B cell (primary cell): ENCODE data around the gene TBPL2. TPM values are rescaled to one million over a fixed set of nuclear protein-coding genes. Genes with fewer than 3 reads are reported as not detected.

Source experiments
- ATAC-seq: fragments of 200-7000 bp; cut with Tn5 transposase; one replicate; pipeline ENCODE4 v1.10.0; 2021; ENCODE audit warnings: low read depth, mild to moderate bottlenecking, moderate number of reproducible peaks, moderate library complexity
- CTCF ChIA-PET: fragments of 350-600 bp; sonication (Branson Sonifier 250); formaldehyde crosslinking; loops from one replicate; lab custom pipeline; 2021; ENCODE audit warnings: antibody characterized with exemption, inconsistent platforms; lab: Charles Lee
- POLR2A ChIA-PET: fragments of 350-600 bp; sonication (Branson Sonifier 250); formaldehyde crosslinking; loops from one replicate; lab custom pipeline; 2021; ENCODE audit warnings: antibody characterized with exemption; lab: Charles Lee
- DNase-seq: peaks from one replicate; pipeline ENCODE4 v3.0.0; 2013
- H2AFZ ChIP-seq: 2 replicates; pipeline ENCODE4 v1.6.1; 2012; ENCODE audit warnings: mild to moderate bottlenecking, low read depth, low read length; ENCODE audit not compliant: insufficient read depth, poor library complexity, severe bottlenecking
- H3K27ac ChIP-seq, 2 donors: 1 replicate in 1 of 2; 2 replicates in 1 of 2; pipeline ENCODE4 v1.5.1; 2012 to 2013; ENCODE audit warnings: low read length in 2 of 2, mild to moderate bottlenecking in 2 of 2, moderate library complexity in 1 of 2
- H3K27me3 ChIP-seq, 4 experiments: fragments of 200-600 bp in 1 of 4; sonication (generic) in 1 of 4; replicated peaks in 1 of 4; 1 replicate in 2 of 4; 2 replicates in 2 of 4; pipeline versions ENCODE4 v1.6.1 to v1.7.0; 2013 to 2016; ENCODE audit warnings: low read length in 3 of 4, mild to moderate bottlenecking in 2 of 4, mixed read lengths in 1 of 4, moderate library complexity in 1 of 4; ENCODE audit not compliant: insufficient read depth in 4 of 4, control insufficient read depth in 3 of 4; ENCODE audit errors: control extremely low read depth in 1 of 4
- H3K36me3 ChIP-seq, 2 experiments: replicated peaks in 1 of 2; 1 replicate in 1 of 2; 2 replicates in 1 of 2; pipeline versions ENCODE4 v1.6.1 to v1.7.1; 2013; ENCODE audit warnings: low read length in 1 of 2; ENCODE audit not compliant: insufficient read depth in 2 of 2, control insufficient read depth in 1 of 2; ENCODE audit errors: control extremely low read depth in 1 of 2, extremely low read depth in 1 of 2
- H3K4me1 ChIP-seq, 2 donors: fragments of 200-600 bp in 1 of 2; sonication (generic) in 1 of 2; 1 replicate in 1 of 2; 2 replicates in 1 of 2; pipeline versions ENCODE4 v1.5.1 to v1.6.1; 2013 to 2017; ENCODE audit warnings: low read length in 2 of 2; ENCODE audit not compliant: control insufficient read depth in 2 of 2, insufficient read depth in 2 of 2
- H3K4me2 ChIP-seq: replicated peaks from 2 replicates; pipeline ENCODE3; 2012; ENCODE audit warnings: mild to moderate bottlenecking, low read depth, low read length; ENCODE audit not compliant: poor library complexity, severe bottlenecking
- H3K4me3 ChIP-seq, 5 experiments: fragments of 200-600 bp in 1 of 5; sonication (generic) in 1 of 5; 1 replicate in 3 of 5; 2 replicates in 2 of 5; pipeline versions ENCODE4 v1.5.1 to v1.7.0; 2011 to 2016; ENCODE audit warnings: low read length in 4 of 5, mild to moderate bottlenecking in 4 of 5, low read depth in 2 of 5, control low read depth in 1 of 5, moderate library complexity in 1 of 5; ENCODE audit not compliant: insufficient read depth in 1 of 5; ENCODE audit errors: control extremely low read depth in 1 of 5, extremely low read depth in 1 of 5
- H3K79me2 ChIP-seq: fragments of 200-600 bp; sonication (generic); one replicate; pipeline ENCODE4 v1.6.0; 2016; ENCODE audit warnings: low read length; ENCODE audit not compliant: control insufficient read depth, insufficient read depth
- H3K9ac ChIP-seq: fragments of 200-600 bp; sonication (generic); 2 replicates; pipeline ENCODE4 v1.6.1; 2017; ENCODE audit warnings: mild to moderate bottlenecking, low read length, moderate library complexity
- H3K9me3 ChIP-seq, 3 donors: one replicate each; pipeline versions ENCODE4 v1.6.1 to v1.7.1; 2013; ENCODE audit warnings: low read length in 2 of 3; ENCODE audit not compliant: control insufficient read depth in 2 of 3, insufficient read depth in 1 of 3; ENCODE audit errors: control extremely low read depth in 1 of 3
- H4K20me1 ChIP-seq: 2 replicates; pipeline ENCODE4 v1.6.0; 2012; ENCODE audit warnings: mild to moderate bottlenecking, low read length; ENCODE audit not compliant: insufficient read depth, control insufficient read depth, poor library complexity, severe bottlenecking
- H3K27ac Mint-ChIP-seq: one replicate; pipeline ENCODE4 v1.8.0; 2021; ENCODE audit warnings: mixed read lengths
- H3K27me3 Mint-ChIP-seq: one replicate; pipeline ENCODE4 v1.8.0; 2021; ENCODE audit warnings: mixed read lengths
- H3K4me1 Mint-ChIP-seq: one replicate; pipeline ENCODE4 v1.8.0; 2021; ENCODE audit warnings: mixed read lengths
- H3K4me3 Mint-ChIP-seq: one replicate; pipeline ENCODE4 v1.8.0; 2021; ENCODE audit warnings: mixed read lengths
- H3K9me3 Mint-ChIP-seq: one replicate; pipeline ENCODE4 v1.8.0; 2022; ENCODE audit warnings: mixed read lengths; ENCODE audit not compliant: insufficient read depth
- CTCF ChIP-seq: fragments of 200-600 bp; IDR thresholded peaks from one replicate; pipeline ENCODE4 v1.8.0; 2022; ENCODE audit warnings: antibody characterized with exemption, mild to moderate bottlenecking
- EZH2 ChIP-seq: IDR thresholded peaks from 2 replicates; pipeline ENCODE4 v1.6.1; 2012; ENCODE audit warnings: borderline replicate concordance, low read depth, mild to moderate bottlenecking, moderate library complexity, low read length; ENCODE audit not compliant: insufficient read depth, poor library complexity, severe bottlenecking
- WGBS: methylation state at CpG from one replicate; pipeline ENCODE4 v1.1.5; 2013; ENCODE audit warnings: missing lambda C conversion rate; ENCODE audit not compliant: insufficient coverage; 5-methylcytosine and 5-hydroxymethylcytosine counted together
- intact Hi-C: fragments of 100-400 bp; cut with micrococcal nuclease; formaldehyde crosslinking; loops from one replicate; pipeline ENCODE4 v1.10.0; 2022
- polyA plus RNA-seq: library from polyadenylated mRNA; depleted of rRNA; stranded (reverse); fragments of >200 nt; gene quantifications from 2 replicates; pipeline ENCODE4 v1.2.3, GENCODE V29; 2012
- total RNA-seq, 2 donors: library from RNA; stranded (reverse); fragments of 120-200 nt in 1 of 2; gene quantifications; 1 replicate in 1 of 2; 2 replicates in 1 of 2; pipeline versions ENCODE4 v1.2.3 to v1.2.4, GENCODE V29; 2013 to 2022

TBPL2 gene
- total and polyA plus RNA-seq, 2 donors (not counting 1 experiment from before 2014, with no cell fraction given): not detected

- no peaks in the 10 kb centered on the region for H3K9me3 Mint-ChIP-seq
- no peaks in the 10 kb centered on the region for H3K27me3 Mint-ChIP-seq
- no peak overlapping the region for H3K4me3 Mint-ChIP-seq
- H2AFZ ChIP-seq: no peak overlapping the region
- no peak for ATAC-seq
- no peak overlapping the region for H3K4me2 ChIP-seq
- intact Hi-C loops: no loop called here
- H3K9ac ChIP-seq: no peak overlapping the region
- no peak overlapping the region for H3K27ac ChIP-seq
- no peaks in the 10 kb centered on the region for H3K79me2 ChIP-seq
- no peak overlapping the region for H3K4me3 ChIP-seq
- H3K4me1 ChIP-seq: no peaks in the 10 kb centered on the region
- no peaks in the 10 kb centered on the region for H3K9me3 ChIP-seq
- 100% methylated on average over 3 of the region's 3 CpGs for WGBS
- ChIA-PET CTCF (interaction anchor here (1.0 kb wide), 1 partner anchor 33 kb away, joined by 3 read pairs; no protein-coding TSS in a partner anchor), POLR2A (no interaction called here)
- TF ChIP-seq CTCF: no peak
- TF ChIP-seq EZH2: no peak
- H3K27me3 ChIP-seq: no peaks in the 10 kb centered on the region
- H3K27ac Mint-ChIP-seq: no peak overlapping the region
- peaks cover 3 to 41% of the 10 kb centered on the region in 2 experiments for H3K36me3 ChIP-seq
- no peaks in the 10 kb centered on the region for H3K4me1 Mint-ChIP-seq
- no peaks in the 10 kb centered on the region for H4K20me1 ChIP-seq
- DNase-seq: no peak
These were observed 55.9 kb downstream of the TBPL2 start for GRCh38 chr14:55384536-55384935.

GRCh38 chr14:55383541-55384140 is 56.8 kb downstream of the TBPL2 start:
- H3K27ac ChIP-seq: no peak overlapping the region
- WGBS: 95% methylated on average over 3 of the region's 5 CpGs

More at GRCh38 chr14:55383541-55384140, 56.8 kb downstream of the TBPL2 start:
- Histone ChIP-seq H2AFZ (no peak overlapping the region), H3K4me2 (no peak overlapping the region), H3K9ac (no peak overlapping the region), H4K20me1 (no peaks in the 10 kb centered on the region), H3K36me3 (peaks cover 3 to 40% of the 10 kb centered on the region in 2 experiments), H3K9me3 (no peaks in the 10 kb centered on the region), H3K27me3 (no peaks in the 10 kb centered on the region), H3K4me3 (no peak overlapping the region), H3K4me1 (no peaks in the 10 kb centered on the region), H3K79me2 (no peaks in the 10 kb centered on the region)
- POLR2A ChIA-PET: no interaction called here
- intact Hi-C loops: no loop called here
- no peaks in the 10 kb centered on the region for H3K4me1 Mint-ChIP-seq
- H3K27ac Mint-ChIP-seq: no peak overlapping the region
- ATAC-seq (no peak), DNase-seq (no peak)
- no peaks in the 10 kb centered on the region for H3K9me3 Mint-ChIP-seq
- H3K27me3 Mint-ChIP-seq: no peaks in the 10 kb centered on the region
- CTCF ChIA-PET: interaction anchor here (1.0 to 1.1 kb wide), 2 partner anchors 9 to 32 kb away, joined by 3 read pairs; no protein-coding TSS in a partner anchor
- no peak overlapping the region for H3K4me3 Mint-ChIP-seq
- TF ChIP-seq EZH2 (no peak), CTCF (no peak)
